ENCODE data around the gene PREX1.

- TF ChIP-seq CTCF (IDR thresholded peaks at IDR 0.05) (no peak), SIN3A (IDR thresholded peaks at IDR 0.05; ENCODE audit: borderline replicate concordance, insufficient read depth, low read depth, low read length) (no peak)
Measured at GRCh38 chr20:48662711-48663110, 165.1 kb downstream of the PREX1 start.

Data from Panc1 (cell line).